HL-60/S4 treated with phorbol 12-myristate 13-acetate at 8.2 ng/mL for 4 days and 3 days (cell line): Measurements from ENCODE around the gene NUFIP2.
"Not testable (repeated sequence)": the region's sequence is repeated elsewhere in the genome, so short reads cannot be mapped to it uniquely, and the experiment has no call there.

ENCODE experiments used
- in situ Hi-C: fragments of 300-500 bp; cut with MboI; formaldehyde crosslinking; loops from 2 replicates; pipeline ENCODE4 v1.15.0; 2022; ENCODE audit warnings: low sequenced_read_pairs

The NUFIP2 gene, protein sequence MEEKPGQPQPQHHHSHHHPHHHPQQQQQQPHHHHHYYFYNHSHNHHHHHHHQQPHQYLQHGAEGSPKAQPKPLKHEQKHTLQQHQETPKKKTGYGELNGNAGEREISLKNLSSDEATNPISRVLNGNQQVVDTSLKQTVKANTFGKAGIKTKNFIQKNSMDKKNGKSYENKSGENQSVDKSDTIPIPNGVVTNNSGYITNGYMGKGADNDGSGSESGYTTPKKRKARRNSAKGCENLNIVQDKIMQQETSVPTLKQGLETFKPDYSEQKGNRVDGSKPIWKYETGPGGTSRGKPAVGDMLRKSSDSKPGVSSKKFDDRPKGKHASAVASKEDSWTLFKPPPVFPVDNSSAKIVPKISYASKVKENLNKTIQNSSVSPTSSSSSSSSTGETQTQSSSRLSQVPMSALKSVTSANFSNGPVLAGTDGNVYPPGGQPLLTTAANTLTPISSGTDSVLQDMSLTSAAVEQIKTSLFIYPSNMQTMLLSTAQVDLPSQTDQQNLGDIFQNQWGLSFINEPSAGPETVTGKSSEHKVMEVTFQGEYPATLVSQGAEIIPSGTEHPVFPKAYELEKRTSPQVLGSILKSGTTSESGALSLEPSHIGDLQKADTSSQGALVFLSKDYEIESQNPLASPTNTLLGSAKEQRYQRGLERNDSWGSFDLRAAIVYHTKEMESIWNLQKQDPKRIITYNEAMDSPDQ

GRCh38 chr17:29293890-29294579, at the start of gene NUFIP2:
NUFIP2 (minus strand) TSS chr17:29294148; CDS start chr17:29294059, 89 bp downstream.
- in situ Hi-C loops = no loop called here

GRCh38 chr17:29342158-29342765, 48.3 kb upstream of the NUFIP2 start:
- in situ Hi-C loops = no loop called here

DNA sequence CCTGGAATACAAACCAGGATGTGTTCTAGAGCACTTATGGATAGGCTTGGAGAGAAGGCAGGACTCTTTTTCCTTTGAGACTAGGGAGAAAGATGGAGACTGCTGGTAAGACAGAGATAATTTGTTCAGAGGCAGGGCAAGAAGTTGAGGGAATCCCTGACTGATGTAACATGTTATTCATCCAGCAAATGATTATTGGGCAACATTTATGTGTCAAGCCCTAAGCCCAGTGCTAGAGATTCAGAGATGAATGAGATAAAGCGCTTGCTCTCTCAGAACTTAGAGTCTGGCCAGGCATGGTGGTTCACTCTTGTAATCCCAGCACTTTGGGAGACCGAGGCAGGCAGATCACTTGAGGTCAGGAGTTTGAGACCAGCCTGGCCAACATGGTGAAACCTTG, 47.8 kb upstream of the NUFIP2 start:
- in situ Hi-C loops = no loop called here

GRCh38 chr17:29339016-29339415, 45.1 kb upstream of the NUFIP2 start:
- in situ Hi-C loops = not testable (repeated sequence)

DNA sequence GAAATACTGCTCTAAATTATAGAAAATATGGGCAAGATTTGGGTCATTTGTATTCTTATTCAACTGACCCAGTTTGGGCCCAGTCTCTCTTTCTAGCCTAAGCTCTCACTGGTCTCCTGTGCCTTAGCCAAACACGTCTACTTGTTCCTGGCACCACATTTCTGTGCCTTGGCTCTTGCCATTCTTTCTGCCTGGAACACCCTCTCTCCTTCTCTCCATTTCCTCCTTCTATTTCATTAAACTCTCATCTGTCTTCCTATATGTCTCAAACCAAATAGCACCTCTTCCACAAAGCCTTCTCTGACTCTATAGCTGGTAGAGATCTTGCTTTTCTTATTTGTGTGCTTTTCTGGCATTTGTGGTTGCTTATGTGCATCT, 37.7 kb upstream of the NUFIP2 start:
- in situ Hi-C loops = no loop called here

DNA sequence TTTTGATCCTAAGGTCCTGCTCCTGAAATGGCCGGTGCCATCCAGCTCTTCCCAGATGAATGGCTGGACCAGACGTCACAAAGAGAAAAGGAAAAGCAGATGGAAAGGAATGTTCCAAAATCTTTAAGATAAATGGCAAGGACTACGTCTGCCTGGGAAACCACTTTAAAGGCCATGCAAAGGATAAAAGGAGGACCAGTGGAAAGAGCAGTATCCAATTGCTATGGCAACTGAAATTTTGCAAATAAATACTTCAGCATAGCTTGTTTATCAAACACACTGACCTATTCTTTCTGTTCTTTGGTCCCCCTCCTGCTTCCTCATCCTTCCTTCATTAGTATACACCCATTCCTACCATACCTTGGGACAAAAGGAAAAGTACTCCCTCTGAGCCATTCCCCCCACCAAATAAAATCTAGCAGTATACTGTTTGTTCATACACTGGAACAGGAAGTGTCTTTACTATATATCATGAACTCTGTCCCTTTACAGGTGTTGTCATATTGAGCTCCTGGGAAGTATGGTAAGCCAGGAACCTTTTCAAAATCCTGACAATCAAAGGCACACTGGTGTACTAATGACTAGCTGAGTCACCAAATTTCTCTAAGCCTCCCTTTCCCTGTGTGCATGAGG, 37.2 kb upstream of the NUFIP2 start:
- in situ Hi-C loops = no loop called here

GRCh38 chr17:29327412-29327811, 33.5 kb upstream of the NUFIP2 start:
- in situ Hi-C loops = no loop called here

GRCh38 chr17:29326023-29326813, 32.3 kb upstream of the NUFIP2 start:
- in situ Hi-C loops = no loop called here

DNA sequence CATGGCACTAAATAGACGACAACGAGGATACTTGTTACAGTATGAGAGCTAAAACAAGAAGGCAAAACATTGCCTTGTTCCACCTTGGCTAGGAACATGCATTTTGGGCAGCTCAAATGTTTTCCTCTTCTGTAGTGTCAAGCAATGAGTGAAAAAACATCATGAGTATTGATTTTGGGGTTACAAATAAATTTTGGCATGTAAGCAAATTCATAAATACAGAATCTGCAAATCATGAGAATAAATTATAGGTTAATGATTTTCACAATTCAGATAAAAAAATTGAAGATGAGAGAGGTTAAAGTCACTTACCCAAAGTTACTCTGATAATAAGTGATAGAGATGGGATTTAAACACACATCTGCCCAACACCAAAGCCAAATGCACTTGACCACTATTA, 28.4 kb upstream of the NUFIP2 start:
- in situ Hi-C loops = no loop called here

DNA sequence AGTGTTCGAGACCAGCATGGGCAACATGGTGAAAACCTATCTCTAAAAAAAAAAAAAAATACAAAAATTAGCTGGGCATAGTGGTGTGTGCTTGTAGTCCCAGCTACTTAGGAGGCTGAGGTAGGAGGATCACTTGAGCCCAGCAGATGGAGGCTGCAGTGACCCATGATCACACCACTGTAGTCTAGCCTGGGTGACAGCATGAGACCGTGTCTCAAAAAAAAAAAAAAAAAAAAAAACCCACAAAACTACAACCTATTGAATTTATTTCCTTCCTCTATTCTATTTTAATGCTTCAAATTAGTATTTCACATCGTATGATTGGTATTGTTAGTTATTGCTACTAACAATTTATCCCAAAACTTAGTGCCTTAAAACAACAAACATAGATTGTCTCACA, 9.4 kb upstream of the NUFIP2 start:
- in situ Hi-C loops = no loop called here

- in situ Hi-C loops = no loop called here
Observed at GRCh38 chr17:29299031-29299430, 5.1 kb upstream of the NUFIP2 start.

DNA sequence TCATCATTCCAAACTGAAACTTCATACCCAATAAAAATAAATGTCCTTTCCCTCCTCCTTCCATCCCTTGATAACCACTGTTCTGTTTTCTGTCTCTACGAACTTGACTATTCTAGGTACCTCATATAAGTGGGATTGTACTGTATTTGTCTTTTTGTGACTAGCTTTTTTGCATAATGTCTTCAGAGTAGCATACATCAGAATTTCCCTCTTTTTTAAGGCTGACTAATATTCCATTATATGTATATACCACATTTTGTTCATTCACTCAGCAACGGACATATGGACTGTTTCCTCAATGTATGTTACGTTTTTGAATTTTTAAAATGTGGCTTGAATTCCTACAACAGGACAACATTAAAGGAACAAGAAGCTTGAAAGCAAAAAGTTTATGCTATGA, 1.5 kb upstream of the NUFIP2 start:
- in situ Hi-C loops = no loop called here

DNA sequence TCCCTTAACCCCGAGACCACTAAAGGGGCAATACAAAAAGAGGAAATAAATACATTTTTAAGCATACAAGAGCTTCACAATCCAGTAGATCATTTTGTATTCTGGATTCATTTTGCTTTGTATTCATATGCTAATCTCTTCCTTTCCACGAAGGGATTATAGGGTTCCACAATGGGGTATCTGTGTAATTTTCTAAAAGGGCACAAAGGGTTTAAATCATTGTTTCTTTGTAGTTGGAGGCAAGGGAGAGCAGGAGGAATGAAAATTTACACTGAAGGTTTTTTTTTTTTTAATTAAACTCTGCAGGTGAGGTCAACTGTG, 592 bp upstream of the NUFIP2 start:
- in situ Hi-C loops = no loop called here

- in situ Hi-C loops = no loop called here
Observed at GRCh38 chr17:29292992-29293889, 707 bp downstream of the NUFIP2 start.

GRCh38 chr17:29292071-29292991, 1.6 kb downstream of the NUFIP2 start:
- in situ Hi-C loops = no loop called here

DNA sequence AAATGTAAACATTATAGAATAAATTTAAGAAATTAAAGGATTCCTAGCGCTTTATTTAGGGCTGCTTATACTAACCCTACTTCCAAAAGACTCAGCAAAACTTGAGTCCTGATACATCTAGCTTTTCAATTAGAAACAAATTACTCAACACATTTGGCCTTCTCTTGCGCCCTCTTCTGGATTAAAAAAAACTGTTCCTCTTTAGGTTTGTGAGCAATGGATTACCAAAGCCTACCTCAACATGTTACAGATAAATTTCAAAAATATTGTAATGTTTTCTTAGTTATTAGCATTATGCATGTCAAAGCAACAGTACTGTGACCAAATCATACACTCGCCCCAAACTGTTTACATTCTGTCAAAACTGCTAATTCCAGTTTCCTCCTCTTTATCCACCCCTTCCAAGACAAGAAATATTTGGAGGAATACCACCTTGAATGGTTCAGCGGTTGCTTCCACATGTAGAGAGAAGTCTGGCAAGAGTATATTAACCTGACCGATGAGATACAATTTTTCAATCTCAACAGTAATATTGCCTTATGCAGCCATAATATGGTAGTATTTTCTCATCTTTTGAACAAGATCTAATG, 2.7 kb downstream of the NUFIP2 start:
- in situ Hi-C loops = no loop called here

GRCh38 chr17:29289852-29290251, 4.1 kb downstream of the NUFIP2 start:
- in situ Hi-C loops = no loop called here

- in situ Hi-C loops = no loop called here
Observed at GRCh38 chr17:29283961-29284360, 10.0 kb downstream of the NUFIP2 start.
